Stimulated activated CD8-positive, alpha-beta memory T cell treated with anti-CD3 and anti-CD28 coated beads, Interleukin-2, amount 100 ng/mL, for 48 hours (primary cell): ENCODE measurements around the gene USP6NL.

Experiments used
- DNase-seq, 2 donors: peaks; one replicate each; pipeline ENCODE4 v3.0.0-alpha.2; 2020; ENCODE audit warnings: low read depth in 2 of 2

Gene USP6NL

GRCh38 chr10:11551104-11551503 is 60.3 kb downstream of the USP6NL start:
- no peak for DNase-seq

- DNase-seq, result no peak
Observed at GRCh38 chr10:11548768-11549099, 62.7 kb downstream of the USP6NL start.

GRCh38 chr10:11548065-11548767 is 63.2 kb downstream of the USP6NL start:
- no peak for DNase-seq

- DNase-seq, result no peak
Observed at GRCh38 chr10:11546581-11546980, 64.9 kb downstream of the USP6NL start.

- DNase-seq, result no peak
Observed at GRCh38 chr10:11541296-11541695, 70.2 kb downstream of the USP6NL start.

- no peak for DNase-seq
Observed at GRCh38 chr10:11539191-11539868, 72.1 kb downstream of the USP6NL start.

GRCh38 chr10:11538834-11539190 is 72.6 kb downstream of the USP6NL start:
- no peak for DNase-seq

GRCh38 chr10:11536228-11536627 is 75.2 kb downstream of the USP6NL start:
- DNase-seq, result no peak

- DNase-seq, result no peak
Observed at GRCh38 chr10:11535346-11535959, 76.0 kb downstream of the USP6NL start.

GRCh38 chr10:11533328-11533781 is 78.1 kb downstream of the USP6NL start:
- no peak for DNase-seq

GRCh38 chr10:11532306-11532705 is 79.1 kb downstream of the USP6NL start:
- DNase-seq, result no peak

- DNase-seq, result no peak
Observed at GRCh38 chr10:11530806-11531205, 80.6 kb downstream of the USP6NL start.

- DNase-seq, result no peak
Observed at GRCh38 chr10:11529276-11529903, 82.1 kb downstream of the USP6NL start.

GRCh38 chr10:11528286-11528685 is 83.2 kb downstream of the USP6NL start:
- no peak for DNase-seq

GRCh38 chr10:11527691-11528255 is 83.7 kb downstream of the USP6NL start:
- no peak for DNase-seq

GRCh38 chr10:11527068-11527467 is 84.4 kb downstream of the USP6NL start:
- DNase-seq, result no peak

- no peak for DNase-seq
Observed at GRCh38 chr10:11525503-11525902, 85.9 kb downstream of the USP6NL start.

- no peak for DNase-seq
Observed at GRCh38 chr10:11522821-11523245, 88.6 kb downstream of the USP6NL start.

- DNase-seq, result no peak
Observed at GRCh38 chr10:11521860-11522259, 89.6 kb downstream of the USP6NL start.

- DNase-seq, result no peak
Observed at GRCh38 chr10:11520892-11521291, 90.6 kb downstream of the USP6NL start.

GRCh38 chr10:11517150-11517549 is 94.3 kb downstream of the USP6NL start:
- no peak for DNase-seq

GRCh38 chr10:11516431-11516746 is 95.1 kb downstream of the USP6NL start:
- DNase-seq, result no peak
